GM12875 (cell line): ENCODE measurements around the gene TUBB6.

Experiments
- H3K4me3 ChIP-seq: one replicate; pipeline ENCODE4 v1.5.1; 2011; ENCODE audit warnings: low read depth, low read length, control low read depth
- TF ChIP-seq, protein P1 (sequence below): IDR thresholded peaks from 2 replicates; pipeline ENCODE4 v1.5.1; 2011; ENCODE audit warnings: low read depth, mild to moderate bottlenecking, control low read depth, inconsistent platforms, low read length, moderate library complexity, borderline replicate concordance; ENCODE audit not compliant: insufficient read depth

Gene TUBB6

DNA sequence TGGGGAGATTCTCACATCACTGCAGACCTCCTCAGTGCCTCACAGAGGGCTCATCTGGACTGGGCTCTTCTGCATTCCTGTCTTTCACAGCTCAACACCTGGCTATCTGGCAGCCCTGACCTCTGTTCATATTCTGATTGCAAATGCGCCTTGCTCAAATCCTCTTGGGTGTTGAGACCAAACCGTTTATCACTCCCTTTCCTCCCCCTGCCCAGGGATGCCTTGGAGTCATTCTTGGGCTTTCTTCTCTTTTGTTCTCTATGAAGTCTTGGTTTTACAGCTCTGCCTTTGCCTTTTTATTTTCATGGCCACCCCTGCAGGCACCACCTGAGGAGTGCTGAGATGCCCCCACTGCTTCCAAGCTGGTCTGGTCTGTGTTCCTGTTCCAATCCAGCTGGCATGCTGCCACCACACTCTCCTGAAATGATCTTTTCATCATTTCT, 26.3 kb downstream of the TUBB6 start:
- TF ChIP-seq, protein P1, sequence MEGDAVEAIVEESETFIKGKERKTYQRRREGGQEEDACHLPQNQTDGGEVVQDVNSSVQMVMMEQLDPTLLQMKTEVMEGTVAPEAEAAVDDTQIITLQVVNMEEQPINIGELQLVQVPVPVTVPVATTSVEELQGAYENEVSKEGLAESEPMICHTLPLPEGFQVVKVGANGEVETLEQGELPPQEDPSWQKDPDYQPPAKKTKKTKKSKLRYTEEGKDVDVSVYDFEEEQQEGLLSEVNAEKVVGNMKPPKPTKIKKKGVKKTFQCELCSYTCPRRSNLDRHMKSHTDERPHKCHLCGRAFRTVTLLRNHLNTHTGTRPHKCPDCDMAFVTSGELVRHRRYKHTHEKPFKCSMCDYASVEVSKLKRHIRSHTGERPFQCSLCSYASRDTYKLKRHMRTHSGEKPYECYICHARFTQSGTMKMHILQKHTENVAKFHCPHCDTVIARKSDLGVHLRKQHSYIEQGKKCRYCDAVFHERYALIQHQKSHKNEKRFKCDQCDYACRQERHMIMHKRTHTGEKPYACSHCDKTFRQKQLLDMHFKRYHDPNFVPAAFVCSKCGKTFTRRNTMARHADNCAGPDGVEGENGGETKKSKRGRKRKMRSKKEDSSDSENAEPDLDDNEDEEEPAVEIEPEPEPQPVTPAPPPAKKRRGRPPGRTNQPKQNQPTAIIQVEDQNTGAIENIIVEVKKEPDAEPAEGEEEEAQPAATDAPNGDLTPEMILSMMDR: no peak

DNA sequence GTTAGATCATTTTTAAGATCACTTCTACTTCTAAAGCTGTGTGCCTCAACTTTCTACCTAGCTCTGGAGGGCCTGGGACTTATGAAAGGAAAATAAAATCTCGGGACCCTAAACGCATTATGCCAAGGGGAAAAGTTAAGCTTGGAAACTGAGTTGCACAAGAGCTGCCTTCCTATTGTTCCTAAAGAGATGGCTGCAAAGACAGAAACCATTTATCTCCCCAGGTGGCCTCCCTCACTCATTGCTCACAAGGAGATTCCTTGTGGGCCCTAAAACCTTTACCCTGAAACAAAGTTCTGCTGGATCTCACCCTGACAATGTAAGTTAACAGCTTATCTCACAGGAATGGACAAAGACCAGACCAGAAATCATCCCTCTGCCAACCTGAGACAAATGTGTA, 26.8 kb downstream of the TUBB6 start:
- TF ChIP-seq, protein P1: no peak
- no peak overlapping the region for H3K4me3 ChIP-seq

More for the DNA sequence above, 26.3 kb downstream of the TUBB6 start:
- H3K4me3 ChIP-seq: no peak overlapping the region

DNA sequence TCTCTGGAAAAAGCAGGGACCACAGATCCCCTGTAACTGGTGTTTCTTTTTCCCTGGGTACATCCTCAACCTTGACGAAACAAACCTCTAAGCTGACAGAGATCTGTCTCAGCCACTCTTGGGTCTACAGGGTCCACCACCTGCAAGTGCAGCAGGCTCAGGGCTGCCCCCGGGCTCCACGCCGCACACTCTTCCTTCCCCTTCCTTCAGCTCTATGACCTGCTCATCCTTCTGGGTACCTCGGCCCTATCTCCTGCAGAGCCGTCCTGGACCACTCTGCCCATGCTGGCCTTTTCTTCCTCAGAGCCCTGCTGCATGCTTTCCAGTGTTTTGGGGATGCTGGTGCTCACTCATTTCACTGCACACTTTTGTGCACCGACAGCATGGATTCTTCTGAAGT, 27.5 kb downstream of the TUBB6 start:
- TF ChIP-seq, protein P1: no peak
- no peak overlapping the region for H3K4me3 ChIP-seq

DNA sequence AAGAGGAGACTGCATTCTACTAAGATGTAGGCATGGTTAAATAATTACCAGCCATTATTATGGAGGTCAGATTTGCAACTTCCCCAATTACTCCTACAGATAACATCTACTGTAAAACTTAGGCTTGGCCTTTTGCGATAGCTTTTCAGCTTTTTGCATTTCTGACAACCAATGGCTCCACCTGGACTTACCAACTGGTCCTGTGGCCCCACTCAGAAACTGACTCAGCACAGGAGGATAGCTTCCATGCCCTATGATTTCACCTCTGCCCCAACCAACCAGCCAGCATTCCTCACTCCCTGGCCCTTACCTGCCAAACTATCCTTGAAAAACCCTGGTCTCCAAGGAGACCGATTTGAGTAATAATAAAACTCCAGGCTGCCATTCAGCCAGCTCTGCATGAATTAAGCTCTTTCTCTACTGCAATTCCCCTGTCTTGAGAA, 28.2 kb downstream of the TUBB6 start:
- H3K4me3 ChIP-seq: no peak overlapping the region
- TF ChIP-seq, protein P1: no peak

DNA sequence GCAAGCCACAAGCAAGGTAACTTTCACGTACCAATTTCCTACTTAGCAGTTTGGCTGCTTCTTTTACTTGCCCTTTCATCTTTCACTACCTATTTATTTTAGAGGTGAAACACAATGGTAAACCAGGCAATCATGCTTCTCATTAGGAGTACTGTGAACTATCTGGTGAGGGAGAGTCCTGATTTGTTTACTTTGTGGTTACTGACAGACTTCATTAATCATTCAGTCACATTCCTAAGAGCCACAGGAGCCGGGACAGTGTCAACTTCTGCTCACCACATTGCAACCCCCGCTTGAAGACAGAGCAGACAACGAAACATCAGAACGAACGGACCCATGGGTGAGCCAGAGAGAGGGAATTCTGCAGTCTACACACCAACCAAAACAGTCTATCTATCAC, 28.8 kb downstream of the TUBB6 start:
- TF ChIP-seq, protein P1: no peak
- H3K4me3 ChIP-seq: no peak overlapping the region

DNA sequence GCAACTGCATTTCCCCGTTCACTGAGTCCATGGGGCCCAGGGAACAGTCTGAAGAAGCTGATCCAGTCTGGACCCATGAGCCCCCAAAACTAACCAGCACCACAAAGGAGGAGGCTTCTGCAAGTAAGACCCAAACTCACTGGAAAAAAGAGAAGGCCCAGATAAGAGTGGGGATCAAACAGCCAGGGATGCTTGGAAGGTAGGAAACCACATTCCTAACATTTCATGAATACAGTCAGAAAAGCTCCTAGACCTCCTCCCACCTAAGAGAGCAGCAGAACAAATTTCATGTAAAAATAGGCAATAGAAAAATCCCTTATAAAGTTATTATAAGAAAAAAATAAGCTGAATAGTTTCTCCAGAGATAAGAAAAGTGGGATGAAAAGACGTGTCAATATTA, 30.3 kb downstream of the TUBB6 start:
- no peak overlapping the region for H3K4me3 ChIP-seq
- TF ChIP-seq, protein P1: no peak

DNA sequence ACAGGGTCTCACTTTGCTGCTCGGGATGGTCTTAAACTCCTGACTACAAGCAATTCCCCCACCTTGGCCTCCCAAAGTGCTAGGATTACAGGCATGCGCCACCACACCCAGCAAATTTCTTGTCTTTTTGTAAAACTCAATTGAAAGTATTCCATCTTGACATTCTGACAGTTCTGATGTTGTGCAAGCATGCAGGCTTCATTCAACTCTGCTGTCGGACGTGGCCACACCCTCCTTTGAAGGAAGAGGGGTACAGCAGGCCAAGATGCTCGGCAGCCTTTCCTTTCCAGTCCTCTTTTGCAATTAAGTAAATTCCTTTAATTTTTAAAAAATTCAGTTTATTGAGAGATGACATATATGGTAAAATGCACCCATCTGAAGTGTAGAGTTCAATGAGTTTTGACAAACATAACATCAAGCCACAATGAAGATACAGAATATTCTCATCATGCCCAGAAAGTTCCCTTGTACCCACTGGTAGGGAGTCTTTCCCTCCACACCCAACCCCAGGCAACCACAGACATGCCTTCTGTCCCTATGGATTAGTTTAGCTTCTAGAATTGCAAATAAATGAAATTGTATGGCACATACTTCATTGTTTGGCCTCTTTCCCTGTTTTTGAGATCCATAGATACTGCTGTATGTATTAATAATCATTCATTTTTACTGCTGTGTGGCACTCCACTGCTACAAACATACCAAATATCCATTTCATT, 33.1 kb downstream of the TUBB6 start:
- TF ChIP-seq, protein P1: no peak
- H3K4me3 ChIP-seq: no peak overlapping the region
